ENCODE data around the gene G6PC3.

The G6PC3 gene

GRCh38 chr17:44113382-44113781 is 42.8 kb downstream of the G6PC3 start:
- H3K27me3 Mint-ChIP-seq (ENCODE audit: low read depth) = no peaks in the 10 kb centered on the region
- no peak for TF ChIP-seq CTCF (IDR thresholded peaks at IDR 0.05; ENCODE audit: unreplicated experiment in 3 of 3)
- peaks cover 67% of the 10 kb centered on the region for H3K4me1 Mint-ChIP-seq
- peaks cover 13% of the 10 kb centered on the region for H3K36me3 Mint-ChIP-seq (ENCODE audit: low read depth)
- H3K9me3 Mint-ChIP-seq = no peaks in the 10 kb centered on the region
- H3K27ac Mint-ChIP-seq = peak overlapping the region in 2 of 3 experiments; percentile 24 to 60
- H3K4me3 Mint-ChIP-seq = no peak overlapping the region

DNA sequence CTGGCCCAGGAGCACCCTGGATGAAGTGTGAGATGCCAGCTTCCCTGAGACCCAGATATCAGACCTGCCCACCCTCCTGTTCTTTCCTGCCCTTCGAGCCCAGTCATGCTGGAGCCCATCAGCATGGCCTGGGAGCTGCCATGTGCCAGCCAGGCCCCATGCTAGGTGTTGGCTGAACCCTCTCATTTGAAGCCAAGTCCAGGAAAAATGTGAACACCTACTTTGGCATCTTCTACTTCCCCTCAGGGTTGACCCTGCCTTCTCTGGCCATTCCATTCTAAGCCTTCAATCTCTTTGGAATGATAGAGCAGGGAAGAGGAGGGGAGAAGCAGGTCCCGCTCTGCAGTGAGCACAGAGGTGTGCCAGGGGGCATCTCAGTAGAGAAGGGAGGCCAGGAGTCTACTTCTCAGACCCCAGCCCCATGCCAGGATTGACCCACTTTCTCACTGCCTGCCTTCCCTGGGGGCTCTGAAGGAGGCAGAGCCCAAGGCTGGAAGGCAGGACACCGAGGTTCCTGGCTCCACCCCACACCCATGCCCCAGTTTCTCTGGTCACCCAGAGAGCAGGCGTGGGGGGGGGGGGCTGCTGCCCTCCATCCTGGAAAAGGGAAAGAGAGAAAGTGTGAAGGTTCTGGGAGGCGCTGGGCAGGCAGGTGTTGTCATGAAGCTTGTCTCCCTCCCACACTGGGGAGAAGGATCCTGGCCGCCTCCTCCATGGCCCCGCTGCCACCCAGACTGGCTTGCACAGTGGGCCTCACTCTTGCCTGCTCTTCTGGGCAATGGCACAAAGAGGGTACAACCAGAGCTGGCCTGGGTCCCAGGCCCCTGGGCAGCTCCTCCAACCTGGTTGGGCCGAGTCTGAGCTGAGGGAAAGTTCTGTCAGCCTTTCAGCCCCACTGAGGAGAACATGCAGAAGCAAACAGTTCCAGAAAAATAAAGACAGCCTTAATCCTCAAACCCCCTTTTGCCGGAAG is 43.6 kb downstream of the G6PC3 start:
- H3K4me3 Mint-ChIP-seq = no peak overlapping the region
- peak overlapping the region in 2 of 3 experiments; percentile 24 to 60 for H3K27ac Mint-ChIP-seq
- peaks cover 16% of the 10 kb centered on the region for H3K36me3 Mint-ChIP-seq (ENCODE audit: low read depth)
- H3K9me3 Mint-ChIP-seq = no peaks in the 10 kb centered on the region
- H3K4me1 Mint-ChIP-seq = peaks cover 66% of the 10 kb centered on the region
- no peaks in the 10 kb centered on the region for H3K27me3 Mint-ChIP-seq (ENCODE audit: low read depth)
- no peak for TF ChIP-seq CTCF (IDR thresholded peaks at IDR 0.05; ENCODE audit: unreplicated experiment in 3 of 3)

DNA sequence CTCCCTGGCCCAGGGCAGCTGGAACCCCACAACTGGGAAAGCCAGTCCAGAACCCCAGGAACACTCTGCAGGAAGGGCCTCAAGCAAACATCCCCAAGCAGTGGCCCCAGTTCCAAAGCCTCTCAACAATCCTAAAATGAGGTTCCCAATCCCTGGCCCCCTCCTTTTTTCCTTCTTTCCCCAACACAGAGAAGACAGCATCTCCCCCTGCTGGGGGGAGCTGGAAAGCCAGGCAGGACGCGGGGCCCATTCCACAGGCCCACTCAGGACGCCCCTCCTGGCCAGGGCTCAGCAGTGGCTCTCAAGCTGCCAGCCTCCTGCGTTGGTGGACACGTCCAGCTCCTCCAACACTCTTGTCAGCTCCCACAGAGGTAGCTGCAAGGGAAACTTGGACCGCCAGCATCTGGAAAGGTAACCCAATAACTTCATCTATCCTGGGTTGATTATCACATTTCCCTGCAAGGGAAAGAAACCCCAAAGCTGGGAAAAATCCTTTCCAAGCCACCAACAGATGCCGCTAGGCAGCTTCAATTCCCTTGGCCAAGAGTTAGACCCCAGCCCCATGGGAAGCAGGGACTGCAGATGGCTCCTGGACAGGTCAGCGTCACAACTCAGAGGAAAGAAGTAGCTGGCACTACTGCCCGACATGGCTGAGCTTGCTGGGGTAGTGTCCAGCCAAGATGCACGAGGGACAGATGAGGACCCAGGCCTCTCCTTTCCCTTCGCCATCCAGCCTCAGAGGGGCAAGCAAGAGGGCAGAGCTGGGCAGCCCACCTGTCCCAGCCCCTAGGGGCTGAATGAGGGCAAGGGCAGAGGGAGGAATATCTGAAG is 45.3 kb downstream of the G6PC3 start:
- peaks cover 16% of the 10 kb centered on the region for H3K36me3 Mint-ChIP-seq (ENCODE audit: low read depth)
- peak overlapping the region; percentile 28 to 72 (median 54) for H3K27ac Mint-ChIP-seq
- no peaks in the 10 kb centered on the region for H3K9me3 Mint-ChIP-seq
- TF ChIP-seq CTCF (IDR thresholded peaks at IDR 0.05; ENCODE audit: unreplicated experiment in 3 of 3) = peak; percentile 62 to 77 (median 75)
- H3K4me1 Mint-ChIP-seq = peaks cover 69% of the 10 kb centered on the region
- H3K4me3 Mint-ChIP-seq = peak overlapping the region in 1 of 3 experiments; percentile 22
- H3K27me3 Mint-ChIP-seq (ENCODE audit: low read depth) = no peaks in the 10 kb centered on the region

GRCh38 chr17:44117351-44117750 is 46.8 kb downstream of the G6PC3 start:
- Mint-ChIP-seq H3K27ac (no peak overlapping the region), H3K4me1 (peaks cover 74% of the 10 kb centered on the region), H3K27me3 (ENCODE audit: low read depth) (no peaks in the 10 kb centered on the region), H3K4me3 (no peak overlapping the region), H3K9me3 (no peaks in the 10 kb centered on the region), H3K36me3 (ENCODE audit: low read depth) (peaks cover 16% of the 10 kb centered on the region)
- no peak for TF ChIP-seq CTCF (IDR thresholded peaks at IDR 0.05; ENCODE audit: unreplicated experiment in 3 of 3)

GRCh38 chr17:44118427-44119050 is 48.0 kb downstream of the G6PC3 start:
- H3K27me3 Mint-ChIP-seq (ENCODE audit: low read depth) = no peaks in the 10 kb centered on the region
- H3K36me3 Mint-ChIP-seq (ENCODE audit: low read depth) = peaks cover 14% of the 10 kb centered on the region
- peaks cover 66% of the 10 kb centered on the region for H3K4me1 Mint-ChIP-seq
- peak overlapping the region; percentile 9 to 46 (median 24) for H3K4me3 Mint-ChIP-seq
- TF ChIP-seq CTCF (IDR thresholded peaks at IDR 0.05; ENCODE audit: unreplicated experiment in 3 of 3) = no peak
- no peaks in the 10 kb centered on the region for H3K9me3 Mint-ChIP-seq
- H3K27ac Mint-ChIP-seq = peak overlapping the region in 2 of 3 experiments; percentile 6 to 8
